Hematopoietic multipotent progenitor cell treated with erythropoietin and hydrocortisone succinate and interleukin-3 and kit ligand, for 15 days (in vitro differentiated cells): ENCODE measurements around the gene NUB1.

Source experiments
- DNase-seq: peaks from one replicate; pipeline ENCODE4 v3.0.0-alpha.2; 2015; ENCODE audit warnings: low spot score

The NUB1 gene

DNA sequence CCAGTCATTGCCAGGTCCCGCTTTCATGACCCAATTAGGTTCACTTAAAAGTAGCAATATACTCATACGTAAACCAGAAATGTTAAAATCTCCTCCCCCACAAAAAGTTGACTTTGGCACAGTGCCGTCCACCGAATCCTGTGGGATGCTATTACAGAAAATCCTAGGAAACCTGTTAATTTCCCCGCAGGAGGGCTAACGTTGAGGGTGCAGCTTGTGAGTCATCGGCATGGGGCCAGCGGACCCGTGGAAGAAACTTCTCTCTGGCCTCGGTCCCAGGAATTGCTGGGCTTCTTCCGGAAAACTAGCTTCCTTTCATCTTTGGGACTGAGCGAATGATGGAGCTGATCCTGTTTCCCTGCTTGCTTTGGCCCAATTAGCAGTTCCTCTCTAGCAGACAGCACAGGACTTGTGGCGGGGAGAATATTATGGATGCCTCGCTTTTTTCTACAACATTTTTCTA is 84.9 kb downstream of the NUB1 start:
- DNase-seq, result no peak

DNA sequence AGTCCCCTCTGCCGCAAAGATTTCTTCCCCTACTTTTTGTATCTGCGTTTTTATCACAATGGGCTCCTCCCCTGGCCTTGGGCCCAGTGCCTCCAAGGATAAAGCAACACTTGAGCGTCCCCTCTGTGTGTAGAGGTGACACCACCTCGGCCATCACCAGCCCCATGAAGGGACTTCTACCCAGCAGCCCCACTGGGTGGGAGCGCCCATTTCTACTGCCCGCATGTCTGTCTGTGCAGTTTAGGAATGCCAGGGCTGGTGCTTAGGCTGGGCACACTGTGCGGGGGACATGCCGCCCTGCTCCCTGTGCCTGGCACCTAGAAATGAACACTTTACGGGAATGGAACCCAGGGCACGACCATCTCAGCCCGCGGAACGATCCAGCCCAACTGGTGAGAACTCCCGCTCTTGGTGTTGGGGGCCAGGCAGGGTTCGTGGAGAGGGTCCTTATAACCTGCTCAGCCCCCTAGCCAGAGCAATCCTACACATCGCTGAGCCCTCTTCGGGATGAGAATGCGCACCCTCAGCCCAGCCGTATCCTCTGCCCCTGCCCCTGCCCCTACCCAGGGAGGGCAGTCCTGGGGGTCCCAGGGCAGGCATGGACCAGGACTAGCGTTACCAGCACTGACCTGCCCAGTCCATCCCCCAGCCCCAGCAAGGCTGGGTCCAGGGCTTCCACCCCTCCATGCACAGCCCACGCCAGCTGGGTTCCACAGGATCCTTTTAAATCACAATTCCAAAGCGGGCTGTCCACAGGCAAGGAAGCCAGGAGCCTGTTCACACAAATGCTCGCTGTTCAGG is 85.5 kb downstream of the NUB1 start:
- DNase-seq, result no peak

DNA sequence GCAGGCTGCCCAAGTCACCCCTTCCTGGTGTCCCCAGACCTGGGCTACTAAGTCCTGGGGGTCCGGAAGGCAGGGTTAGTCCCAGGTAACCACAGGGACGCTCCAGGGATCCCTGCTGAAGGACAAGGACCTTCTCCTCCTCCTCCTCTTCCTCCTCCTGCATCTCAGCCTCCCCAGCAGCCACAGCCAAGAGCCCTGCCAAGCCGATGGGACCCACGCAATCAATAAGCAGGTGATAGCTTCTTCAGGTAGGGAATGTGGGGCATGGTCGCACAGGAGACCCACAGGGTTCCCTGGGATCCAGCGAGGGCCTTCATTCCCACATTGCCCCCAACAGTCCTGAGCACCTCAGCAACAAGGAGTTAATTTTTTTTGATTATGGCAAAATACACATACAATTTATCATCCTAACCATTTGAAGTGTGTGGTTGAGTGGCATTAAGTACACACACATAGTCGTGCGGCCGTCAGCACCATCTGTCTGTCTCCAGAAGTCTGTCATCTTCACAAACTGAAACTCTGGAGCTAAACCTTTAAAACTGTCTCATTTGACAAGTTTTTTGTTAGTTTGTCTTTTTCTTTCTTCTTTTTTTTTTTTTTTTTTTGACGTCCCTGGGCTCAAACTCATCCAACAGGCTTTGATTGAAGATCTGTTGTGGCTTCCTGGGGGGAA is 86.2 kb downstream of the NUB1 start:
- DNase-seq, result no peak
